RWPE1 (cell line): ENCODE measurements around the gene UTP14C.

Experiments
- CTCF ChIA-PET: fragments of 350-600 bp; sonication (Branson Sonifier 250); formaldehyde crosslinking; extraction: SDS; loops from one replicate; lab custom pipeline; 2021; lab: Yijun Ruan, JAX
- POLR2A ChIA-PET: fragments of 400-600 bp; formaldehyde crosslinking; extraction: SDS; loops from one replicate; lab custom pipeline; 2020; ENCODE audit warnings: antibody characterized with exemption; ENCODE audit not compliant: low non-redundant PET; lab: Yijun Ruan, JAX
- DNase-seq: peaks from one replicate; pipeline ENCODE4 v3.0.0; 2012; ENCODE audit warnings: low spot score
- H3K27ac ChIP-seq: fragments of 450-650 bp; 2 replicates; pipeline ENCODE4 v1.5.1; 2017
- TF ChIP-seq, protein P1 (sequence below): fragments of 450-650 bp; conservative IDR thresholded peaks from 2 replicates; pipeline ENCODE4 v1.5.1; 2017; ENCODE audit warnings: low read depth, mild to moderate bottlenecking

UTP14C gene

DNA sequence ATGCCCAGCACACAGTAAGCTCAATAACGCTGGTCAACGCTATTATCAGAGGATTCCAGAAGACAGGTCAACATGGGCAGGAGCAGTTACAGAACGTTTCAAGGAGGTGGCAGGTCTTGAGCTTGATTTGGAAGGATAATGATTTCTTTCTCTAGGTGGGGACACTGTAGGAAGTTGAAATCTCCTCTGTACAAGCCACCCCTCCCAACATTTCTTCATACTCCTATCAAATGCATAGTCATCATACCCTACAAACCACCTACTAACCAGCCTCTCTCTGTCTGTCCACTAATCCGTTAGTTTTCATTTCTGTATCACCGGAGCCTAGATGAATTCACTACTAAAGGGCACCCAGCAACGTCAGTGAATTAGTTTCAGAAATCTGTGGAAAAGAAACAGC, 14.5 kb upstream of the UTP14C start:
- H3K27ac ChIP-seq, result no peak overlapping the region
- TF ChIP-seq, protein P1, sequence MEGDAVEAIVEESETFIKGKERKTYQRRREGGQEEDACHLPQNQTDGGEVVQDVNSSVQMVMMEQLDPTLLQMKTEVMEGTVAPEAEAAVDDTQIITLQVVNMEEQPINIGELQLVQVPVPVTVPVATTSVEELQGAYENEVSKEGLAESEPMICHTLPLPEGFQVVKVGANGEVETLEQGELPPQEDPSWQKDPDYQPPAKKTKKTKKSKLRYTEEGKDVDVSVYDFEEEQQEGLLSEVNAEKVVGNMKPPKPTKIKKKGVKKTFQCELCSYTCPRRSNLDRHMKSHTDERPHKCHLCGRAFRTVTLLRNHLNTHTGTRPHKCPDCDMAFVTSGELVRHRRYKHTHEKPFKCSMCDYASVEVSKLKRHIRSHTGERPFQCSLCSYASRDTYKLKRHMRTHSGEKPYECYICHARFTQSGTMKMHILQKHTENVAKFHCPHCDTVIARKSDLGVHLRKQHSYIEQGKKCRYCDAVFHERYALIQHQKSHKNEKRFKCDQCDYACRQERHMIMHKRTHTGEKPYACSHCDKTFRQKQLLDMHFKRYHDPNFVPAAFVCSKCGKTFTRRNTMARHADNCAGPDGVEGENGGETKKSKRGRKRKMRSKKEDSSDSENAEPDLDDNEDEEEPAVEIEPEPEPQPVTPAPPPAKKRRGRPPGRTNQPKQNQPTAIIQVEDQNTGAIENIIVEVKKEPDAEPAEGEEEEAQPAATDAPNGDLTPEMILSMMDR, result no peak
- DNase-seq, result no peak
- CTCF ChIA-PET, result no interaction called here
- POLR2A ChIA-PET, result no interaction called here

DNA sequence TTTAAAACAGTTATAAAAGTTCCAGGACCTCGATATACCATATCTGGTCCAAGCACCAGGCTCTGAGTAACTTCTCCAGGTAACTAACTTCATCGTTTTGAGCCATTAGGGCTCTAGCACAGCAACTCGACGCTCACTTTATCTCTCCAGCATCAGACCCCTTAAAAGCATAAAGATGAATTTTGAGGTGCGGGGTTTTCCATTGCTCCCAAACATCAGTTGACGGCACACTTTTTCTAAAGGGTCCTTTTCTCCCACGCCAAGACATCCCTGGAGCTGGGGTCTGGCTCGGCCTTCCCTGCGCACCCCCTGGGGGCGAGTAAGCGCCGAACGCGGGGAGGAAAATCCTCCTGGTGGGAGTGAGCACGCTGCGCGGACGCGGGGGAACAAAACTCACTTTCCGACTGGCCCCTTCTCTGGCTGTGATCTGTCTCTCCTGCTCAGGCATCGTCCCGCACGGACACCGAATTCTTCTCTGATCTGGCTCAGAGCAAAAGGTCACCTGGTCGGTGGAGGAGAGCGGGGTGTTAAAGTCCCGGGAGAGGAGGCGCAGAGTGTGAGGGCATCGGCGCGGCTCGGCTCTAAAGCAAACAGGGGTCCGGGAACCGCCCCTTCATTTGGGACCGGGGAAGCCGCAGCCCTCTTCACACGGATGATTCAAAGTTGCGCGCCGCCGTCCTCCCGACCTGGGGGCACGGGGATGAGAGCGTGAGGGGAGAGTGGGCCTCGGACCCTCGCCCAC, 13.4 kb upstream of the UTP14C start, which contains the start of gene ATP7B:
TSS of gene ATP7B (minus strand) at position 561 of the 742 bp plus-strand sequence. CDS start at position 448, 113 bp downstream.
- DNase-seq, result peak; percentile 17
- TF ChIP-seq, protein P1, result no peak
- ChIA-PET POLR2A (no interaction called here), CTCF (interaction anchor here (0.6 kb wide), 1 partner anchor 20 kb away, joined by 3 read pairs; no protein-coding TSS in a partner anchor)
- peak within 1 kb of the TSS; percentile 57 for H3K27ac ChIP-seq

DNA sequence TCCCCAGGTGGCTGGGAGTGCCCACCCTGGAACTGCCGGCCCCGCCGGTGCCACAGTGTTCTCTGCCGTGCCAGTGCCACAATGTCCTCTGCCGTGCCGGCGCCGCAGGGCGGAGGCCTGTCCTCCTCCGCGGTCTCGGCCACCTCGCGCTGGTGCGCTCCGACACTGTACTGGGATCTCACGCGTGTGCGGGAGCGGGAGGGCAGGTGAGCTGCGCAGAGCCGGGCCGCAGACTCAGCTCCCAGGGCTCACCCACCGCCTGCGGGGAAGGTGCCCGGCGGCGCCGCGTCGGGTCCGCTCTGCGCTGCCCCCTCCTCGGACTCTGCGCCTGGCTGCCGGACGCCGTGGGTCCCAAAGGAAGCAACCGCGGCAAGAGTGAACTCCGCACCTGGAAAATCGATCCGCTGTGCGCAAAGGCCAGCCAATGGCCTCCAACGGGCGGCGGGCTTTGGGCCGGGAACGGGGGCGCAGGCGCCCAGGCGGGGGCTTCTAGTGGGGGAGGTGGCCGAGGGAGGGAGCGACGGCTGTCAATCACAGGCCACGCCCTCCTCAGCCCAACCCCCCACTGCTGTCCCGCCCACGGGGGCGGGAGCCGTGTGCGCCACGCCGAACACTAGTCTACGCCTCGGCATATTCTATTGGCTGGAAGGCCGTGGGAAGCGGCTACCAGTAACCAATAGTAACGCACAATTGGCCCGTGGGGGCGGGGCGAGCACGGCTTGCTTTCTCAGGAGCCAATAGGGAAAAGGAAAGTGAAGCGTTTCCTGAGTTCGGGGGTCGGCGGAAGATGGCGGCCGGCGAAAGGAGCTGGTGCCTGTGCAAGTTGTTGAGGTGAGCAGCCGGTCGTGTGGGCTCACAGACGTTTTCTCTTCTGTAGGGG, 12.6 kb upstream of the UTP14C start, which contains the start of gene ALG11:
TSS of gene ALG11 (plus strand) at position 767 of the 880 bp plus-strand sequence. CDS start at position 788, 21 bp downstream.
- CTCF ChIA-PET, result interaction anchor here (0.6 to 0.9 kb wide), 3 partner anchors 21 to 439 kb away, joined by 3 read pairs; no protein-coding TSS in a partner anchor
- DNase-seq, result peak; percentile 98
- TF ChIP-seq, protein P1, result no peak
- POLR2A ChIA-PET, result no interaction called here
- H3K27ac ChIP-seq, result peak within 1 kb of the TSS; percentile 57

DNA sequence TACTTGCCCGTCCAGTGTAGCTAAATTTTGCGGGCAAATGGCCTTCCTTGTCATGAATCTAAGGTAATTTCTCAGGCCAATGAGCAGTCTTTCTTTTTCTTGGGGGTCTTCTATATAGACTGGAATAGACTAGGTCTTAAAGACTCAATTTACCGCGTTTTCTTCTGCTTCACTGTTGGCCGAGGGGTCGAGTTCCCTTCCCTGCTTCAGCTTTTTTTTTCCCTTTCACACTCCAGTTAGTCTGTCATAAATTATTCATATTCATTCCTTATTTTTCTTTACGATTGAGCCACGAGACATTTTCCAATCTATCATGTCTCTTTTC, 12.0 kb upstream of the UTP14C start:
- CTCF ChIA-PET, result interaction anchor here (0.6 to 0.9 kb wide), 3 partner anchors 215 to 438 kb away, joined by 3 read pairs; no protein-coding TSS in a partner anchor
- POLR2A ChIA-PET, result no interaction called here
- no peak for DNase-seq

DNA sequence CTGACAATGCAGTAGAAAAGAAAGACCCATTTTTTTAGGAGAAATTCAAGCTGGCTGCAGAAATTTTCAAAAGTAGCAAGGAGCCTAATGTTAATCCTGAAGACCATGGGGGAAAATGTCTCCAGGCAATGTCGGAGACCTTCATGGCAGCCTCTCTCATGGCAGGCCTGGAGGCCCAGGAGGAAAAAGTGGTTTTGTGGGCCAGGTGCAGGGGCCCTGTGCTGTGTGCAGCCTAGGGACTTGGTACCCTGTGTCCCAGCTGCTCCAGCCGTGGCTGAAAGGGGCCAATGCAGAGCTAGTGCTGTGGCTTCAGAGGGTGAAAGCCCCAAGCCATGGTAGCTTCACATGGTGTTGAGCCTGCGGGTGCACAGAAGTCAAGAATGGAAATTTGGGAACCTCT, 8.2 kb upstream of the UTP14C start:
- TF ChIP-seq, protein P1, result no peak
- ChIA-PET CTCF (no interaction called here), POLR2A (no interaction called here)
- no peak overlapping the region for H3K27ac ChIP-seq
- no peak for DNase-seq

More for the DNA sequence above, 12.0 kb upstream of the UTP14C start:
- TF ChIP-seq, protein P1, result no peak
- peak overlapping the region; percentile 57 for H3K27ac ChIP-seq

DNA sequence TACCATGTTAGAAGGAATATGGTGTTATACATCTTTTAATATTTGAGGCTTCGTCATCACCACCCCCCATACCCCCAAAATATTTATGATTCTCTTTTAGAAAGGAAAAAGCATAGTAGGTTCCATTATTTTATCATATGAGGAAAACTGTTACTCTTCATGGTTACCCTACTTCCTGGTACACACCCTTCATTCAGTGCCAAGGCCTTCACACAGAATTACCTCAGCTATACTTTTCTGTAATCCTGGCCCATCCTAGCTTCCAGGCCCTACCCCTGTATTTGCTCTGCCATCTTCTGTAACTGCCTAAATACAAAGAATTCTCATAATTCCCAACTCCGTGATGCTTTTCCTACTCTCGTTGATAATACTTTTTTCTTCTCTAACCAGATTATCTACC, 4.3 kb upstream of the UTP14C start:
- CTCF ChIA-PET, result interaction anchor here (0.7 to 0.8 kb wide), 2 partner anchors 13 to 20 kb away, joined by 3 to 4 read pairs; no protein-coding TSS in a partner anchor
- TF ChIP-seq, protein P1, result no peak
- POLR2A ChIA-PET, result no interaction called here
- H3K27ac ChIP-seq, result no peak overlapping the region
- no peak for DNase-seq
